Vagina (tissue), 2 donors: ENCODE results near the gene PROSER2. TPM values are rescaled to one million over a fixed set of nuclear protein-coding genes. Genes with fewer than 3 reads are reported as not detected.

Source experiments
- DNase-seq, 2 donors: peaks; one replicate each; pipeline ENCODE4 v3.0.0-alpha.2; 2017; ENCODE audit errors: extremely low spot score in 2 of 2
- H3K27ac ChIP-seq: fragments of 200-600 bp; sonication (generic); one replicate; pipeline ENCODE4 v1.5.1; 2019
- H3K27me3 ChIP-seq: fragments of 200-600 bp; sonication (generic); one replicate; pipeline ENCODE4 v1.5.1; 2019
- H3K36me3 ChIP-seq, 2 donors: fragments of 200-600 bp; sonication (generic); one replicate each; pipeline ENCODE4 v1.5.1; 2017 to 2019
- H3K4me1 ChIP-seq: fragments of 200-600 bp; sonication (generic); one replicate; pipeline ENCODE4 v1.5.1; 2019
- H3K4me3 ChIP-seq, 2 donors: fragments of 200-600 bp; sonication (generic); 1 replicate in 1 of 2; 2 replicates in 1 of 2; pipeline ENCODE4 v1.5.1; 2016 to 2019
- H3K9me3 ChIP-seq: fragments of 200-600 bp; sonication (generic); one replicate; pipeline ENCODE4 v1.5.1; 2019
- POLR2A ChIP-seq, 2 donors: fragments of 450-650 bp; IDR thresholded peaks; one replicate each; pipeline ENCODE4 v1.6.1; 2017; ENCODE audit warnings: antibody characterized with exemption in 2 of 2, mild to moderate bottlenecking in 2 of 2, moderate library complexity in 2 of 2
- POLR2AphosphoS5 ChIP-seq, 2 donors: sonication (generic); formaldehyde crosslinking; IDR thresholded peaks; one replicate each; pipeline ENCODE4 v1.9.0; 2017; ENCODE audit warnings: antibody characterized with exemption in 2 of 2, mild to moderate bottlenecking in 2 of 2, low read depth in 1 of 2; ENCODE audit not compliant: insufficient read depth in 1 of 2
- intact Hi-C: fragments of 100-400 bp; cut with DNase I; formaldehyde crosslinking; loops from one replicate; pipeline ENCODE4 v1.15.1; 2023
- total RNA-seq: library from RNA; depleted of rRNA; stranded (reverse); fragments of >200 nt; gene quantifications from one replicate; pipeline ENCODE4 v1.2.3, GENCODE V29; 2016
- TF ChIP-seq, protein P1 (sequence below), 3 experiments: fragments of 450-650 bp in 2 of 3; fragments of 200-600 bp in 1 of 3; sonication (generic) in 1 of 3; IDR thresholded peaks; one replicate each; pipeline ENCODE4 v1.5.1; 2017 to 2019; ENCODE audit warnings: antibody characterized with exemption in 3 of 3, mild to moderate bottlenecking in 2 of 3, moderate library complexity in 2 of 3

The PROSER2 gene
- total RNA-seq, 1 donor from 2014 or later = 8.1 TPM

- Histone ChIP-seq H3K36me3 (no peaks in the 10 kb centered on the region), H3K27ac (no peak overlapping the region), H3K4me1 (no peaks in the 10 kb centered on the region), H3K27me3 (no peaks in the 10 kb centered on the region), H3K4me3 (no peak overlapping the region), H3K9me3 (no peaks in the 10 kb centered on the region)
- DNase-seq = no peak
- intact Hi-C loops = no loop called here
- TF ChIP-seq POLR2A (IDR thresholded peaks at IDR 0.05) = no peak
- TF ChIP-seq, protein P1, sequence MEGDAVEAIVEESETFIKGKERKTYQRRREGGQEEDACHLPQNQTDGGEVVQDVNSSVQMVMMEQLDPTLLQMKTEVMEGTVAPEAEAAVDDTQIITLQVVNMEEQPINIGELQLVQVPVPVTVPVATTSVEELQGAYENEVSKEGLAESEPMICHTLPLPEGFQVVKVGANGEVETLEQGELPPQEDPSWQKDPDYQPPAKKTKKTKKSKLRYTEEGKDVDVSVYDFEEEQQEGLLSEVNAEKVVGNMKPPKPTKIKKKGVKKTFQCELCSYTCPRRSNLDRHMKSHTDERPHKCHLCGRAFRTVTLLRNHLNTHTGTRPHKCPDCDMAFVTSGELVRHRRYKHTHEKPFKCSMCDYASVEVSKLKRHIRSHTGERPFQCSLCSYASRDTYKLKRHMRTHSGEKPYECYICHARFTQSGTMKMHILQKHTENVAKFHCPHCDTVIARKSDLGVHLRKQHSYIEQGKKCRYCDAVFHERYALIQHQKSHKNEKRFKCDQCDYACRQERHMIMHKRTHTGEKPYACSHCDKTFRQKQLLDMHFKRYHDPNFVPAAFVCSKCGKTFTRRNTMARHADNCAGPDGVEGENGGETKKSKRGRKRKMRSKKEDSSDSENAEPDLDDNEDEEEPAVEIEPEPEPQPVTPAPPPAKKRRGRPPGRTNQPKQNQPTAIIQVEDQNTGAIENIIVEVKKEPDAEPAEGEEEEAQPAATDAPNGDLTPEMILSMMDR (IDR thresholded peaks at IDR 0.05) = no peak
Observed at GRCh38 chr10:11908991-11909390, 85.8 kb downstream of the PROSER2 start.

DNA sequence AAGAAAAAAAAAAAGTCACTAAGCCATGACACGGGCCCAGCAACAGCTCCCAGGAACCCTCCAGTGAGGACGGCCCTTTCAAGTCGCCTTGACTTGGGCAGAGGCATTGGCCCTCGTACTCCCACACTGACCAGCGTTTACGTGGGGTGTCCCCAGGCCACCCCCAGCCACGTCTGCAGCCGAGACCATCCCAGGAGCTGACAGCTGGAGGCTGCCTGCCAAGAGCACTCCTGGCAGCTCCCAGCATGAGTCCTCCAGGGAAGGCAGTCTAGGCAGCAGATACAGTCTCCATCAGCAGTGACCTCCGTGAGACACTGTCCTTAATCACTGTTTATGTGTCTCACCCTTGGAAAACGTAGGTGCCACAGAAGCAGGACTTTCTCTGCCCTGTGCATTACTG, 86.5 kb downstream of the PROSER2 start:
- DNase-seq = no peak
- no peaks in the 10 kb centered on the region for H3K9me3 ChIP-seq
- no peak overlapping the region for H3K27ac ChIP-seq
- TF ChIP-seq, protein P1 (IDR thresholded peaks at IDR 0.05) = no peak
- TF ChIP-seq POLR2AphosphoS5 (IDR thresholded peaks at IDR 0.05; ENCODE audit: insufficient read depth in 1 of 2, low read depth in 1 of 2) (no peak), POLR2A (IDR thresholded peaks at IDR 0.05) (no peak)
- intact Hi-C loops = no loop called here
- no peaks in the 10 kb centered on the region for H3K27me3 ChIP-seq
- H3K36me3 ChIP-seq = no peaks in the 10 kb centered on the region
- no peaks in the 10 kb centered on the region for H3K4me1 ChIP-seq
- no peak overlapping the region for H3K4me3 ChIP-seq

DNA sequence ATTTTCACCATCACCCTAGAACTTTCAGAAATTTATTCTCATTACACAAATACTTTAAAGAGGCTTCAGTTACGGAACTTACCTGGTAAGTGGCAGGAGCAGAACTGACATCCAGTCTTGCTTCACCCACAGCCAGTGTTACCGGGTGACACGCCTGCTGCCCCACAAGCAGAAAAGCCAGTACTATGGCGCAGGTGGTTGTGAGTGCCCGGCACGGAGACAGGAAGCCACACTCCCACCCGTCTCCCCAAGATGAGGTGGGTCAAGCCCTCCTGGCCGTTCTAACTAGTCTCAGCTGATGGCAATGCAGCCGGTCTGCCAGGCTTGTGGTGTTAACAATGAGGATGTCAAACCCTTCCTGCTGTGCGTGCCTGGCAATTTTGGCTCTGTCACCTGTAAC, 86.9 kb downstream of the PROSER2 start:
- no peaks in the 10 kb centered on the region for H3K36me3 ChIP-seq
- H3K9me3 ChIP-seq = no peaks in the 10 kb centered on the region
- H3K27me3 ChIP-seq = no peaks in the 10 kb centered on the region
- intact Hi-C loops = no loop called here
- no peaks in the 10 kb centered on the region for H3K4me1 ChIP-seq
- TF ChIP-seq POLR2A (IDR thresholded peaks at IDR 0.05) (no peak), POLR2AphosphoS5 (IDR thresholded peaks at IDR 0.05; ENCODE audit: insufficient read depth in 1 of 2, low read depth in 1 of 2) (no peak)
- TF ChIP-seq, protein P1 (IDR thresholded peaks at IDR 0.05) = no peak
- H3K27ac ChIP-seq = no peak overlapping the region
- H3K4me3 ChIP-seq = no peak overlapping the region
- DNase-seq = no peak

DNA sequence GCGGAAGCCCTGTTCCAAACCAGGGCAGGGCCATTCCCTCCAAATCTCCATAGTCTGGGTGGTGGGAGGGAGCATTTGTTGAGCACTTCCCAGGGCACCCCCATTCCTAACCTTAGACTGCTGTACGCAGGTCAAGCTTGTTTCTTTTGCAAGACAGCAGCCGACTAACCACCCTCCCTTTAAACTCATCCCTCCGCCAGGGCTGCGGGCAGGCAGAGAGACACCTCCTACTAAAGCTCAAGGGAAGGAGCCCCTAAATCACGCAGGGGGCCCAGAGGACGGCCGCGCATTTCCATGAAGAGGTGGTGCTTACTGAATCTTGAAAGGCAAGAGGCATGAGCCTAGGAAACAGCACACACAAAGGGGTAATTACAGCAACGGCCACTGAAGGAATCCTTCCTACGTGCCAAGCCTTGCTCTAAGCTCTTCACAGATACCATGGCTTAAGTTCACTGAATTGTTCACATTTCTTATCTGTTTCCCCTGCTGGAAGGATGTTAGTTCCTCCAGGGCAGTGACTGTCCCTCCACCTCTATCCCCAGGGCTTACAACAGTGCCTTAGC, 90.0 kb downstream of the PROSER2 start:
- no peak for DNase-seq
- no peak overlapping the region for H3K4me3 ChIP-seq
- no peaks in the 10 kb centered on the region for H3K27me3 ChIP-seq
- H3K27ac ChIP-seq = no peak overlapping the region
- H3K36me3 ChIP-seq = no peaks in the 10 kb centered on the region
- intact Hi-C loops = no loop called here
- H3K4me1 ChIP-seq = no peaks in the 10 kb centered on the region
- no peak for TF ChIP-seq POLR2AphosphoS5 (IDR thresholded peaks at IDR 0.05; ENCODE audit: insufficient read depth in 1 of 2, low read depth in 1 of 2)
- TF ChIP-seq, protein P1 (IDR thresholded peaks at IDR 0.05) = no peak
- no peak for TF ChIP-seq POLR2A (IDR thresholded peaks at IDR 0.05)
- H3K9me3 ChIP-seq = no peaks in the 10 kb centered on the region

GRCh38 chr10:11918384-11918783, 95.2 kb downstream of the PROSER2 start:
- Histone ChIP-seq H3K4me3 (no peak overlapping the region), H3K36me3 (peaks cover 0 to 31% of the 10 kb centered on the region in 2 donors), H3K9me3 (no peaks in the 10 kb centered on the region), H3K4me1 (no peaks in the 10 kb centered on the region), H3K27me3 (no peaks in the 10 kb centered on the region), H3K27ac (no peak overlapping the region)
- peak in 1 of 2 donors; percentile 65 for DNase-seq
- TF ChIP-seq POLR2A (IDR thresholded peaks at IDR 0.05) (no peak), POLR2AphosphoS5 (IDR thresholded peaks at IDR 0.05; ENCODE audit: insufficient read depth in 1 of 2, low read depth in 1 of 2) (no peak)
- TF ChIP-seq, protein P1 (IDR thresholded peaks at IDR 0.05) = no peak
- intact Hi-C loops = no loop called here
